SU-DHL-6 (cell line): ENCODE results near the gene ITPA.

Experiments
- H2AFZ ChIP-seq: fragments of 200-600 bp; sonication (generic); 2 replicates; pipeline ENCODE4 v1.6.1; 2014; ENCODE audit warnings: low read depth, mild to moderate bottlenecking, moderate library complexity, mixed read lengths, antibody characterized with exemption, low read length; ENCODE audit not compliant: severe bottlenecking
- H3F3A ChIP-seq: fragments of 200-600 bp; shearing (Covaris generic); 2 replicates; pipeline ENCODE4 v1.6.0; 2016; ENCODE audit warnings: antibody characterized with exemption, mild to moderate bottlenecking; ENCODE audit not compliant: insufficient read depth
- H3K27ac ChIP-seq: fragments of 200-600 bp; sonication (generic); 2 replicates; pipeline ENCODE4 v1.5.1; 2016; ENCODE audit warnings: low read depth, mild to moderate bottlenecking, low read length, moderate library complexity, mixed read lengths
- H3K27me3 ChIP-seq: fragments of 200-600 bp; sonication (generic), shearing (Covaris generic); 2 replicates; pipeline ENCODE4 v1.6.0; 2014; ENCODE audit warnings: mild to moderate bottlenecking, low read length
- H3K36me3 ChIP-seq: fragments of 200-600 bp; sonication (generic); 2 replicates; pipeline ENCODE4 v1.6.1; 2014; ENCODE audit warnings: mild to moderate bottlenecking, low read length, mixed read lengths
- H3K4me2 ChIP-seq: fragments of 300-600, 200-600 bp; shearing (Covaris generic), sonication (generic); 2 replicates; pipeline ENCODE4 v1.6.0; 2014; ENCODE audit warnings: low read length, low read depth, mild to moderate bottlenecking; ENCODE audit not compliant: poor library complexity, severe bottlenecking
- H3K4me3 ChIP-seq: fragments of 200-600 bp; sonication (generic); 2 replicates; pipeline ENCODE4 v1.5.1; 2014; ENCODE audit warnings: antibody characterized with exemption, low read length, mild to moderate bottlenecking, mixed read lengths; ENCODE audit not compliant: insufficient read depth, poor library complexity, severe bottlenecking
- H3K79me2 ChIP-seq: fragments of 200-600 bp; sonication (generic); 2 replicates; pipeline ENCODE4 v1.6.1; 2014; ENCODE audit warnings: mild to moderate bottlenecking, low read length, moderate library complexity; ENCODE audit not compliant: insufficient read depth
- H3K9ac ChIP-seq: fragments of 200-600 bp; sonication (generic); 2 replicates; pipeline ENCODE4 v1.7.0; 2014; ENCODE audit warnings: mild to moderate bottlenecking, low read length
- H3K9me2 ChIP-seq: fragments of 200-600 bp; sonication (generic); replicated peaks from 2 replicates; pipeline ENCODE4 v1.6.1; 2014; ENCODE audit warnings: low read length; ENCODE audit not compliant: insufficient read depth
- H3K9me3 ChIP-seq: fragments of 200-600 bp; sonication (generic); 2 replicates; pipeline ENCODE4 v1.6.1; 2014; ENCODE audit warnings: low read length, mixed read lengths; ENCODE audit not compliant: insufficient read depth
- H4K20me1 ChIP-seq: fragments of 200-600 bp; sonication (generic); 2 replicates; pipeline ENCODE4 v1.6.1; 2014; ENCODE audit warnings: low read depth, mild to moderate bottlenecking, antibody characterized with exemption, low read length, moderate library complexity, mixed read lengths
- EZH2phosphoT487 ChIP-seq: fragments of 200-600 bp; sonication (generic), shearing (Covaris generic); conservative IDR thresholded peaks from 2 replicates; pipeline ENCODE4 v1.6.1; 2018; ENCODE audit warnings: mild to moderate bottlenecking, antibody characterized with exemption, low read length, moderate library complexity, mixed read lengths
- TF ChIP-seq, protein P1 (sequence below): fragments of 200-600 bp; sonication (generic); IDR thresholded peaks from one replicate; pipeline ENCODE4 v1.5.1; 2017; ENCODE audit warnings: antibody characterized with exemption, mild to moderate bottlenecking, low read length, moderate library complexity; ENCODE audit not compliant: insufficient read depth, poor library complexity, severe bottlenecking

Gene ITPA

DNA sequence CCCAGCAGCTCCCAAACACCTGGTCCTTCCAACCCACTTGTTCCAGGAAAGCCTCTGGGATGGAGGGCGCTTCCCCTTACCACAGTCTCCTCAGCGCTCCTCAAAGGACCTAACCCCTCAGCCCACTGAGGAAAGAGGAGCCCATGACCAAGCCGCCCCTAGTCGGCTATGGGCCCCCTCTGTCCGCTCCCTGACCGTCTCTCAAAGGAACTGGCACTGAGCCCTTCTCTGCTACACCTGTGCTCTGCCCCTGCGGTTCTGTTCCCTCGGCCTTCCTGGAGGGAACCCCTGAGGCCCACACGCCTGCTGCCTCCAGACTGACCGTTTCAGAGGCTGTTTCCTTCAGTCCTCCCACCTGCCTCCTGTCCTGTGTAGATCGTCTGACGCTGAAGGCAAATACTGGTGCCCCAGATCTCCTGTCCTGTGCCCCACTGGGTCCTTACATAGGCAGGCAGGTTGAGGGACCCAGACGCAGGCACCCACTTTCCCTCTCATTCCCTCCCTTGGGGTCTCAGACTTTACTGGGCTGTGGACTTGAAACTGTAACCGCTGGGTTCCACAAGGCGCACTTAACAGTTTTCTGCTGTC lies 31.6 kb downstream of the ITPA start:
- Histone ChIP-seq H3K27me3 (no peaks in the 10 kb centered on the region), H3K4me2 (no peak overlapping the region), H3K9me3 (no peaks in the 10 kb centered on the region), H4K20me1 (no peaks in the 10 kb centered on the region), H3K4me3 (no peak overlapping the region), H3K27ac (no peak overlapping the region), H3K36me3 (no peaks in the 10 kb centered on the region), H3K79me2 (no peaks in the 10 kb centered on the region), H3F3A (no peaks in the 10 kb centered on the region), H2AFZ (no peak overlapping the region), H3K9me2 (no peaks in the 10 kb centered on the region), H3K9ac (no peak overlapping the region)
- no peak for TF ChIP-seq EZH2phosphoT487
- TF ChIP-seq, protein P1, sequence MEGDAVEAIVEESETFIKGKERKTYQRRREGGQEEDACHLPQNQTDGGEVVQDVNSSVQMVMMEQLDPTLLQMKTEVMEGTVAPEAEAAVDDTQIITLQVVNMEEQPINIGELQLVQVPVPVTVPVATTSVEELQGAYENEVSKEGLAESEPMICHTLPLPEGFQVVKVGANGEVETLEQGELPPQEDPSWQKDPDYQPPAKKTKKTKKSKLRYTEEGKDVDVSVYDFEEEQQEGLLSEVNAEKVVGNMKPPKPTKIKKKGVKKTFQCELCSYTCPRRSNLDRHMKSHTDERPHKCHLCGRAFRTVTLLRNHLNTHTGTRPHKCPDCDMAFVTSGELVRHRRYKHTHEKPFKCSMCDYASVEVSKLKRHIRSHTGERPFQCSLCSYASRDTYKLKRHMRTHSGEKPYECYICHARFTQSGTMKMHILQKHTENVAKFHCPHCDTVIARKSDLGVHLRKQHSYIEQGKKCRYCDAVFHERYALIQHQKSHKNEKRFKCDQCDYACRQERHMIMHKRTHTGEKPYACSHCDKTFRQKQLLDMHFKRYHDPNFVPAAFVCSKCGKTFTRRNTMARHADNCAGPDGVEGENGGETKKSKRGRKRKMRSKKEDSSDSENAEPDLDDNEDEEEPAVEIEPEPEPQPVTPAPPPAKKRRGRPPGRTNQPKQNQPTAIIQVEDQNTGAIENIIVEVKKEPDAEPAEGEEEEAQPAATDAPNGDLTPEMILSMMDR = no peak

DNA sequence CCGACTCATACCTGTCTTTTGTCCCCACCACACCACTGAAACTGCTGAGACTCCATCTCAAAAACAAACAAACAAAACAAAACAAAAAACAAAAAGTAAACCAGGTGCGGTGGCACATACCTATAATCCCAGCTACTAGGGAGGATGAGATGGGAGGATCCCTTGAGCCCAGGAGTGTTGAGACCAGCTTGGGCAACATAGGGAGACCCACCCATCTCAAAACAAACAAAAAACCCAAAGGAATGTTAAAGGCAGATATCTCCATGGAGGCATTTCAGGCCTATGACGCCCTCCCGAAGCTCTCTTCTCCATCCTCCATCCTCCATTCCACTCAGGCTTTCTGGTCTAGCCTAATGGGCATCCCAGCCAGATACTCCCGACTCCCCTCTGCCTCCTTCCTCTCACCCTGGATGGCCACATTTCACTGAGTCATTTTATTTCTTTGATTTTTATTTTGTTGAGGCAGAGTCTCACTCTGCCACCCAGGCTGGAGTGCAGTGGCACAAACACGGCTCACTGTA lies 32.9 kb downstream of the ITPA start:
- no peaks in the 10 kb centered on the region for H4K20me1 ChIP-seq
- no peaks in the 10 kb centered on the region for H3K9me2 ChIP-seq
- H3K9ac ChIP-seq = no peak overlapping the region
- H3K27me3 ChIP-seq = no peaks in the 10 kb centered on the region
- H3K4me2 ChIP-seq = no peak overlapping the region
- no peaks in the 10 kb centered on the region for H3K79me2 ChIP-seq
- TF ChIP-seq, protein P1 = no peak
- no peak for TF ChIP-seq EZH2phosphoT487
- H3K4me3 ChIP-seq = no peak overlapping the region
- H3K36me3 ChIP-seq = no peaks in the 10 kb centered on the region
- no peaks in the 10 kb centered on the region for H3F3A ChIP-seq
- no peak overlapping the region for H3K27ac ChIP-seq
- no peak overlapping the region for H2AFZ ChIP-seq
- H3K9me3 ChIP-seq = no peaks in the 10 kb centered on the region

DNA sequence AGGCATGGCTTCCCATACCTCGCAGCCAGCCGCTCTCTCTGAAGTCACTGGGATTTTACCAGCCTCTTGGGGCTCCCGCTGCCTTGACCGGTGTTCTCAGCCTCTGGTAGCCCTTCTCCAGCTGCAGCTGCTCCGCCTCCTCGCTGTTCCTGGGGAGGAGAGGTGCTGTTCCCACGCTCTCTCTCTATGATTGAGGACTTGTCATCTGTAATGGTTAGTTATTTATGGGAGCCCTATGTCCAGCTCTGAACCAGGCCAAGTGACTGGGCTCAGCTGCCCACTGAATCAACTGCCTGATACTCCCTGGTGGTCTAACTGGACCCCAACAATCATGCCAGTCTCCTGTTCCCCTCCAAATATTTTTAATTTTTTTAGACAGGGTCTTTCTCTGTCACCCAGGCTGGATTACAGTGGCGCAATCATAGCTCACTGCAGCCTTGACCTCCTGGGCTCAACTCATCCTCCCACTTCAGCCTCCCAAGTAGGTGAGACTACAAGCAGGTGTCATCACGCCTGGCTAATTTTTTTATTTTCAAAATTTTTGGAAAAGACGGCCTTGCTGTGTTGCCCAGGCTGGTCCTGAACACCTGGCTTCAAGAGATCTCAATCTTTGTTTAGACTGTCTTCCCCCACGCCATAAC lies 34.5 kb downstream of the ITPA start:
- no peaks in the 10 kb centered on the region for H3K9me2 ChIP-seq
- no peaks in the 10 kb centered on the region for H3K79me2 ChIP-seq
- no peaks in the 10 kb centered on the region for H3K36me3 ChIP-seq
- H4K20me1 ChIP-seq = no peaks in the 10 kb centered on the region
- H3K4me2 ChIP-seq = no peak overlapping the region
- H3K27me3 ChIP-seq = no peaks in the 10 kb centered on the region
- no peak overlapping the region for H3K27ac ChIP-seq
- no peak for TF ChIP-seq EZH2phosphoT487
- TF ChIP-seq, protein P1 = no peak
- no peaks in the 10 kb centered on the region for H3K9me3 ChIP-seq
- H2AFZ ChIP-seq = no peak overlapping the region
- H3F3A ChIP-seq = no peaks in the 10 kb centered on the region
- no peak overlapping the region for H3K4me3 ChIP-seq
- H3K9ac ChIP-seq = no peak overlapping the region
